Measurements from ENCODE around the gene MYO5A.
A peak's percentile ranks its signal among the peaks of the same experiment; 100 is the strongest.

The MYO5A gene

DNA sequence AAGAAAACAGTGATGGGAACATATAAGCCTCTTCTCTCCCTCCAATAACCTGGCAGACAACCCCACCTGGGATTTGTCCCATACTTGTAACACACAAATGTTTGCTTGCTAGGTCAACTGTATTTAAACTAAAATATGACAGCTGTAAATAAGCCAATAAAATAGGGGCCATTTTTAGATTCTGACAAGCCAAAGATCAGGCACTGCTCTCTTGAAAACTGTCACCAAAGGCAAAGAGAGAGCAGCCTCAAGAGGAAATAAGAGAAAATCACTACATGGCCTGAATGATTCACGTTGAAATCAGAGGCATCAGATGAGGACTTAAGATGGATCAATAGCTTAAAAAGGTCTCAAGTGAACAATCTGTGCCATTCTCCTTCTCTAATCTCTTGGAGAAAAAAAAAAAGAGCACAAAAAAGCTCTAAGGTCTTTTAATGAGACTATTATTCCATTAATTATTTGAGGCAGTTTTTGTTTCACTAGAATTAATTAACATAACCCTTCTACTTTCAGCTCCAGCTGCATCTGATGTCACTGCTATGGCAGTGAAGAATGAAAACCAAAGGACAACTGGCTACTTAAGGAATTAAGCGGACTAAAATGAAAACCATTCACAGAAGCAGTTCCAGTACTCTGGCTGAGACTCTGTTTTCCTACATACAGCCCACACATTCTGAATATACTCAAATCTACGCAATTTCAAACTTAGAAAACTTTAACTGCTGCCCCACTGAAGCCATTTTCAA, 19.0 kb downstream of the MYO5A start:
- H3K27ac Mint-ChIP-seq = peak overlapping the region in 1 of 2 donors; percentile 85
- no peak for DNase-seq
- no peaks in the 10 kb centered on the region for H3K27me3 Mint-ChIP-seq
- H3K4me1 Mint-ChIP-seq (ENCODE audit: low read depth in 2 of 2) = peaks cover 30 to 33% of the 10 kb centered on the region in 2 donors
- H3K36me3 Mint-ChIP-seq (ENCODE audit: insufficient read depth) = peaks cover 3% of the 10 kb centered on the region
- H3K4me3 Mint-ChIP-seq = no peak overlapping the region
- no peak for ATAC-seq (replicated peaks)
- H3K9me3 Mint-ChIP-seq = no peaks in the 10 kb centered on the region

- no peak for ATAC-seq (replicated peaks)
- Mint-ChIP-seq H3K36me3 (ENCODE audit: insufficient read depth) (peaks cover under 1% of the 10 kb centered on the region), H3K4me1 (ENCODE audit: low read depth in 2 of 2) (peaks cover 30 to 48% of the 10 kb centered on the region in 2 donors), H3K27me3 (no peaks in the 10 kb centered on the region), H3K27ac (peak overlapping the region in 1 of 2 donors; percentile 46), H3K4me3 (no peak overlapping the region), H3K9me3 (no peaks in the 10 kb centered on the region)
- DNase-seq = no peak
These were observed 22.1 kb downstream of the MYO5A start for GRCh38 chr15:52506549-52506948.

- peaks cover 26 to 40% of the 10 kb centered on the region in 2 donors for H3K4me1 Mint-ChIP-seq (ENCODE audit: low read depth in 2 of 2)
- H3K27ac Mint-ChIP-seq = no peak overlapping the region
- H3K4me3 Mint-ChIP-seq = no peak overlapping the region
- DNase-seq = no peak
- no peaks in the 10 kb centered on the region for H3K36me3 Mint-ChIP-seq (ENCODE audit: insufficient read depth)
- H3K9me3 Mint-ChIP-seq = no peaks in the 10 kb centered on the region
- no peaks in the 10 kb centered on the region for H3K27me3 Mint-ChIP-seq
- no peak for ATAC-seq (replicated peaks)
These were observed 23.5 kb downstream of the MYO5A start for GRCh38 chr15:52505151-52505550.

- Mint-ChIP-seq H3K4me1 (ENCODE audit: low read depth in 2 of 2) (peaks cover 20 to 44% of the 10 kb centered on the region in 2 donors), H3K36me3 (ENCODE audit: insufficient read depth) (no peaks in the 10 kb centered on the region), H3K27ac (no peak overlapping the region), H3K9me3 (no peaks in the 10 kb centered on the region), H3K4me3 (peak overlapping the region in 1 of 2 donors; percentile 14), H3K27me3 (no peaks in the 10 kb centered on the region)
- DNase-seq (no peak), ATAC-seq (replicated peaks) (no peak)
These were observed 24.7 kb downstream of the MYO5A start for GRCh38 chr15:52503788-52504496.

DNA sequence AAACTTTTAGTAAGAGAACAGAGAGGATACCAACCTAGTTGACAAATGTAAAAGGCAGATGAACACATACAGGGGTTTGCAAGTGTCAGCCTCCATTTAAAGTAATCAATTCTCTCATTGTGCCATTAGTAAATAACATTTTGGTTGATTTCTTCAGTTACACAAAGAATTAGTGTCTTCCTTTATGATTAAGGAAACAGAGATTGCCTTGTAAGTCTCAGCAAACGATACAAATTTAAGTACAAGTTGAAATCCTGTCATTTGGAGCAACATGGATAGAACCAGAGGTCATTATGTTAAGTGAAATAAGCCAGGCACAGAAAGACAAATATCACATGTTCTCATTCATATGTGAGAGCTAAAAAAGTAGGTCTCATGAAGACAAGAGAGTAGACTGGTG, 26.1 kb downstream of the MYO5A start:
- DNase-seq (no peak), ATAC-seq (replicated peaks) (no peak)
- H3K9me3 Mint-ChIP-seq = no peaks in the 10 kb centered on the region
- H3K36me3 Mint-ChIP-seq (ENCODE audit: insufficient read depth) = no peaks in the 10 kb centered on the region
- peak overlapping the region; percentile 10 to 15 for H3K27ac Mint-ChIP-seq
- no peaks in the 10 kb centered on the region for H3K27me3 Mint-ChIP-seq
- H3K4me1 Mint-ChIP-seq (ENCODE audit: low read depth in 2 of 2) = peaks cover 18 to 39% of the 10 kb centered on the region in 2 donors
- no peak overlapping the region for H3K4me3 Mint-ChIP-seq

DNA sequence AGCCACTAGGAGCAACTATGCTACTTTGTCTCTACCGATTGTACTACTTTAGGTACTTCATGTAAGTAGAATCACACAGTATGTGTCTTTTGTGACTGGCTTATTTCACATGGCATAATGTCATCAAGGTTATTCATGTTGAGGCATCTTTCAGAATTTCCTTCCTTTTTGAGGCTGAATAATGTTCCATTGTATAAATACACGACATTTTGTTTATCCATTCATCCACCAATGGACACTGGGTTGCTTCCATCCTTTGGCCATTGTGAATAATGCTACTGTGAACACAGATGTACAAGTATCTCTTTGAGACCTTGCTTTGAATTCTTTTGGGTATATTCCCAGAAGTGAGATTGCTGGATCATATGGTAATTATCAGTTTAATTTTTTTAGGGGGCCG, 29.2 kb downstream of the MYO5A start:
- Mint-ChIP-seq H3K4me3 (no peak overlapping the region), H3K27ac (peak overlapping the region in 1 of 2 donors; percentile 1), H3K36me3 (ENCODE audit: insufficient read depth) (no peaks in the 10 kb centered on the region), H3K9me3 (no peaks in the 10 kb centered on the region), H3K27me3 (no peaks in the 10 kb centered on the region), H3K4me1 (ENCODE audit: low read depth in 2 of 2) (peaks cover 12 to 49% of the 10 kb centered on the region in 2 donors)
- ATAC-seq (replicated peaks) = no peak
- no peak for DNase-seq

GRCh38 chr15:52498706-52499105, 30.0 kb downstream of the MYO5A start:
- peaks cover 13 to 43% of the 10 kb centered on the region in 2 donors for H3K4me1 Mint-ChIP-seq (ENCODE audit: low read depth in 2 of 2)
- no peaks in the 10 kb centered on the region for H3K36me3 Mint-ChIP-seq (ENCODE audit: insufficient read depth)
- no peaks in the 10 kb centered on the region for H3K27me3 Mint-ChIP-seq
- ATAC-seq (replicated peaks) = no peak
- DNase-seq = no peak
- no peaks in the 10 kb centered on the region for H3K9me3 Mint-ChIP-seq
- no peak overlapping the region for H3K27ac Mint-ChIP-seq
- H3K4me3 Mint-ChIP-seq = no peak overlapping the region

GRCh38 chr15:52496776-52497470, 31.8 kb downstream of the MYO5A start:
- peaks cover 18 to 45% of the 10 kb centered on the region in 2 donors for H3K4me1 Mint-ChIP-seq (ENCODE audit: low read depth in 2 of 2)

DNA sequence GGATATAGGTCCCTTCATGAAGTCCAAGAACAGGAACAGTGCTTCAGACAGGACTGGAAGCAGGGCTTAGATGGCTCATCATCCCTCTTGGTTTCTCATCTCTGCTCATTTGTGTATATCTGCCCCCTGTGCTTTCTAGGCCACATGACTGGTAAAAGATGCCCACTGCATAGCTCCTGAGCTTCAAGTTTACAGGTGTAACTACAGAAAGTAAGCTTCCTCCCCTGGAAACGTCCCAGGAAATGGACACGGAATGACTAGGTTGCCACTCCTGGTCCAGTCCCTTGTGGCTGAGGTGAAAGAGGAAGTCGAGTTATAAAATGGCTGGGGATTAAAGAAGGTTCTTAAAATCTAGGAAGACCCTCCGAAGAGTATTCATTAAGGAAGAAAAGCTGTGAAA, 32.5 kb downstream of the MYO5A start:
- Mint-ChIP-seq H3K4me3 (no peak overlapping the region), H3K4me1 (ENCODE audit: low read depth in 2 of 2) (peaks cover 23 to 52% of the 10 kb centered on the region in 2 donors), H3K27me3 (no peaks in the 10 kb centered on the region), H3K27ac (no peak overlapping the region), H3K36me3 (ENCODE audit: insufficient read depth) (no peaks in the 10 kb centered on the region), H3K9me3 (no peaks in the 10 kb centered on the region)
- no peak for ATAC-seq (replicated peaks)
- DNase-seq = no peak

More at GRCh38 chr15:52496776-52497470, 31.8 kb downstream of the MYO5A start:
- peak; percentile 21 for ATAC-seq (replicated peaks)
- peak overlapping the region in 1 of 2 donors; percentile 57 for H3K27ac Mint-ChIP-seq
- no peak for DNase-seq
- H3K36me3 Mint-ChIP-seq (ENCODE audit: insufficient read depth) = no peaks in the 10 kb centered on the region
- no peak overlapping the region for H3K4me3 Mint-ChIP-seq
- no peaks in the 10 kb centered on the region for H3K9me3 Mint-ChIP-seq
- no peaks in the 10 kb centered on the region for H3K27me3 Mint-ChIP-seq

- Mint-ChIP-seq H3K4me3 (no peak overlapping the region), H3K27me3 (no peaks in the 10 kb centered on the region), H3K4me1 (ENCODE audit: low read depth in 2 of 2) (peaks cover 25 to 52% of the 10 kb centered on the region in 2 donors), H3K9me3 (no peaks in the 10 kb centered on the region), H3K36me3 (ENCODE audit: insufficient read depth) (no peaks in the 10 kb centered on the region), H3K27ac (peak overlapping the region in 1 of 2 donors; percentile 9)
- DNase-seq = no peak
- ATAC-seq (replicated peaks) = no peak
These were observed 33.6 kb downstream of the MYO5A start for GRCh38 chr15:52495125-52495524.

GRCh38 chr15:52493968-52494367, 34.7 kb downstream of the MYO5A start:
- H3K9me3 Mint-ChIP-seq = no peaks in the 10 kb centered on the region
- H3K27ac Mint-ChIP-seq = no peak overlapping the region
- H3K36me3 Mint-ChIP-seq (ENCODE audit: insufficient read depth) = no peaks in the 10 kb centered on the region
- H3K4me3 Mint-ChIP-seq = no peak overlapping the region
- no peak for ATAC-seq (replicated peaks)
- DNase-seq = no peak
- H3K27me3 Mint-ChIP-seq = no peaks in the 10 kb centered on the region
- peaks cover 29 to 51% of the 10 kb centered on the region in 2 donors for H3K4me1 Mint-ChIP-seq (ENCODE audit: low read depth in 2 of 2)

GRCh38 chr15:52492132-52492531, 36.5 kb downstream of the MYO5A start:
- Mint-ChIP-seq H3K4me1 (ENCODE audit: low read depth in 2 of 2) (peaks cover 40 to 62% of the 10 kb centered on the region in 2 donors), H3K9me3 (no peaks in the 10 kb centered on the region), H3K27me3 (no peaks in the 10 kb centered on the region), H3K4me3 (no peak overlapping the region), H3K36me3 (ENCODE audit: insufficient read depth) (peaks cover 3% of the 10 kb centered on the region), H3K27ac (peak overlapping the region; percentile 39 to 49)
- no peak for ATAC-seq (replicated peaks)
- no peak for DNase-seq

DNA sequence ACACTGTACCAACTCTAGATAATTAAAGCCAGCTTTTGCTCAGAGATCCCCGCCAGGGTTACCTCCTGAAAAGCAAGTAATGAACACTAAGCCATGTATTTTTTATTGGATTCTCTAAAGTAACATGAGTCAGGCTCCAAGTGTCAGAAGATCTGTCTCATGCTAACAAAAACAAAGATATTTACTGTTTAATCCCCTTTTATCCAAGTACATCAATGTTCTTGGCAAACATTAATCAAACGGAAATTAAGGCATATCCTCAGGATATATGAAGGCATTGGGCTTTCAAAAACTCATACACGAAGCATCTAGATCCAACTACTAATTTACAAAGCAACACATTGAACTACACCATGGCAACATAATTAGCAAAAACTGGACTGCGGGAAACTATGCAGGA, 37.2 kb downstream of the MYO5A start:
- no peaks in the 10 kb centered on the region for H3K27me3 Mint-ChIP-seq

More for the DNA sequence above, 37.2 kb downstream of the MYO5A start:
- no peak for DNase-seq
- Mint-ChIP-seq H3K27ac (peak overlapping the region in 1 of 2 donors; percentile 39), H3K36me3 (ENCODE audit: insufficient read depth) (peaks cover 3% of the 10 kb centered on the region), H3K9me3 (no peaks in the 10 kb centered on the region), H3K4me3 (no peak overlapping the region), H3K4me1 (ENCODE audit: low read depth in 2 of 2) (peaks cover 43 to 66% of the 10 kb centered on the region in 2 donors)
- no peak for ATAC-seq (replicated peaks)
